Thyroid gland (tissue), 4 donors: ENCODE measurements around the gene MGAM2.

Experiments used
- CTCF ChIP-seq, 6 experiments: fragments of 200-600 bp in 3 of 6; fragments of 450-650 bp in 3 of 6; sonication (generic) in 3 of 6; IDR thresholded peaks; one replicate each; pipeline ENCODE4 v1.5.1; 2016 to 2019; ENCODE audit warnings: antibody characterized with exemption in 6 of 6, mild to moderate bottlenecking in 2 of 6, inconsistent platforms in 1 of 6, moderate library complexity in 1 of 6
- POLR2A ChIP-seq, 2 donors: fragments of 450-650 bp; IDR thresholded peaks; one replicate each; pipeline ENCODE4 v1.6.1; 2017; ENCODE audit warnings: antibody characterized with exemption in 2 of 2, mild to moderate bottlenecking in 2 of 2, moderate library complexity in 1 of 2

GRCh38 chr7:142194201-142194600 lies 82.7 kb downstream of the MGAM2 start:
- TF ChIP-seq CTCF (IDR thresholded peaks at IDR 0.05): no peak
- TF ChIP-seq POLR2A (IDR thresholded peaks at IDR 0.05): no peak
